Stimulated activated CD8-positive, alpha-beta memory T cell treated with anti-CD3 and anti-CD28 coated beads, Interleukin-12 subunit alpha, Interleukin-12 subunit beta, amount 100 ng/mL, for 1 hour (primary cell): ENCODE results near the gene CEP135.

Experiments used
- DNase-seq: peaks from one replicate; pipeline ENCODE4 v3.0.0-alpha.2; 2020; ENCODE audit warnings: low read depth

Gene CEP135

GRCh38 chr4:56080384-56080783, 131.6 kb downstream of the CEP135 start:
- no peak for DNase-seq

DNA sequence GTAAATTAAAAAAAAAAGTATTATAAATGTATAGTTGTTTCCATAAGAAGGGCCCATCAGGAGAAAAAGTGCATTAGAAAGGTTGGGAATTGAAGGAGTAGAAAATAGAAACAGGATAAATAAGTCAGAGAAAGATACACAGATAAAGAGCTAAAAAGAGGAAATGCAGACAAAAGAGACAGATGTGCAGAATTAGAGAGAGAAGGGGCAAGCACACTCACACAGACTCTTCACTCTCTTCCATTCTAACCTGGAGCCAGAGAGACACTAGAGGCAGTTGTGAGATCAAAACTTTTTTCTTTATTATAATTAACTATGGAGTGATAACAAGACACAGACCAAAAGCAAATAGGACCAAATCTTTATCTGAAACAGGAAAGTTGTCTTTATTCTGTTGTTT, 134.1 kb downstream of the CEP135 start:
- DNase-seq: no peak
